Measurements from ENCODE around the gene CXCL14.

The CXCL14 gene

GRCh38 chr5:135567661-135568060 is 11.1 kb downstream of the CXCL14 start:
- DNase-seq (ENCODE audit: low read depth) = no peak

- no peak for DNase-seq (ENCODE audit: low read depth)
Measured at GRCh38 chr5:135566422-135567400, 12.1 kb downstream of the CXCL14 start.

GRCh38 chr5:135565725-135566421 is 12.9 kb downstream of the CXCL14 start:
- peak; percentile 27 for DNase-seq (ENCODE audit: low read depth)

DNA sequence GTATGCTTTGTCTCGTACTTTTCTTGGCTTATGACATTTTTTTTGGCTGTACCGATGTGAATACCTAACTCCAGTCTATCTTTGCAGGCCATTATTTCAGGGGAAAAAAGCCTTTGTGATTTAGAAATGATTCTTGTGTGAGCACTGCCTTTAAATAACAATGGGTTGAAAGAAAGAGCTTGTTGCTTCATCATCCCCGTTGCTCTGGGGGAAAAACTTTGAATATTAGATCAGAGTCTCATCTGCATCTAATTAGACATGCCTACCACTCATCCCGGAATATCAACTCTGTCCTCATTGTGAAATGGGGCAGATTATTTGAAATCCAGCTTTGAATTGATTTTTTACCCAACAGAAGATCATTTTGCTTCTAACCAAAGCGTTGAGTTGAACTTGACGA is 13.5 kb downstream of the CXCL14 start:
- DNase-seq (ENCODE audit: low read depth) = no peak

DNA sequence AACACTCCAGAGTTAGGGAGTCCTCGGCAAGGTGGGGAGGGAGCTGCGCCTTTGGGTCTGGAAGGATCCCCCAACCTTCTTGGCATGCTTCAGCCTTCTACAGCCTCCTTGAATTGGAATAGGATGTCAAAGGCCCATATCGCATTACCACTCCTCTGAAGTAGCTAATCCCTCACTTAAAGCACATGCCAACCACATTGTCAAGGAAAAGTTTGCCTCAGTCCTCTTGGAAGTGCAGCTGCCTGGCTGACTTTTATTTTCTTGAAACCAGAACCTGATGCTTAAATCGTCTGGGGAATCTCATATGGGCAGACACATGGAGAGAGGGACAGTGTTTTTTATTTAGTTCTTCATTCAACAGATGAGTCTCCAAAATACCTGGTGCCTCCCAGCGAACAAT is 14.5 kb downstream of the CXCL14 start:
- no peak for DNase-seq (ENCODE audit: low read depth)

DNA sequence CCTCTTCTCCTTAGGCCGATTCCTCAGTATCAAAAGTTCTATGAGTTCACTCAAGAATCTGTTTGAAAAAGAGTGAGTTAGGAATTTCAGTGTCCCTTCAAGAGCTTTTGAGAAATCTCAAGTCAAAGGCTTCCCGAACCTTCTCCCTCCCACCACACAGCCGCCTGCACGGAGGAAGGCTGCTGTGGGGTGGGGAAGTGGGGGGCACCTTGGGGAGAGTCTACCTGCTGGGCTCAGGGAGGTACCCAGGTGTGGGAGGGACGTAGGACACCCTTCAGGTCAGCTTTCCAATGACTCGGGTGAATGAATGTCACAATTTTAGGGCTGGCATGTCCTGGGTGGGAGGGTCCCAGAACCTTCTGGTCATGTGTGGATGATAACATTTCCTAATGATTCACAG is 17.5 kb downstream of the CXCL14 start:
- no peak for DNase-seq (ENCODE audit: low read depth)

DNA sequence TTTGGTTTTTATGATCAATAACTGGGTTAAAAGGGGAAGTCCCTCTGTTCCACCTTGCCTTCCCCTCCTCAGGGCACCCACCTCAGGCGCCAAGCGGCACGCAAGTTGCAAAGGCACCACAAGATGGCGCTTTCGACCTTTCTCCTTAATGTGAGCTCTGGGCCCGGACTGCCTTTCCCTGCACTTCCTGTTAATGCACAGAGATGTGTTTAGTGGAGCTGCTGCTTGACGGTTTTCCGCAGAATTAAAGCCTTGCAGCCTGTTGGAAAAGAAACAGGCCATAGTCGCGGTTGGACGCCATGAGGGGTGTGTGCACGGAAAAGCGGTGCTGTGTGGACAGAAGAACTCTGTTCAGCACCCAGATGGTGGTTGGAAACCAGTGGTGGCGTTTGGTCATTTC is 17.9 kb downstream of the CXCL14 start:
- DNase-seq (ENCODE audit: low read depth) = peak; percentile 8

DNA sequence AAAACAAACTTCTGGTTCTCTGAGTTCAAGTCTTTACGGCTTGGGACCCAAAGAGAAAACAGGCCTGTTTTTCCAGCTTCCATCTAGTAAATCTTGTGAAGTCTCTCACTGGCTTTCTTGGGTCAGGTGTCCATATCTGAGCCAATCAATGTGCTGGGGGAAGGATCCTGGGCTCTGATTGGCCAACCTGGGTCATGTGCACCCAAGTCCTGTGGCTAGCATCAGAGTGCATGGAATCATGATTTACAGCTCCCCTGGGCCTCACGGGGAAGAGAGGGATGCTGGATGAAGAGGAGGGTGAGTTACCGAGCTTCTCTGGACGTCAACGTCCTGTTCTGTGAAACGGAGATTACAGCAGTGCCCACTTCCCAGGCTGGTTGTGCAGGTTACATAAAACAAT is 19.4 kb downstream of the CXCL14 start:
- DNase-seq (ENCODE audit: low read depth) = no peak

DNA sequence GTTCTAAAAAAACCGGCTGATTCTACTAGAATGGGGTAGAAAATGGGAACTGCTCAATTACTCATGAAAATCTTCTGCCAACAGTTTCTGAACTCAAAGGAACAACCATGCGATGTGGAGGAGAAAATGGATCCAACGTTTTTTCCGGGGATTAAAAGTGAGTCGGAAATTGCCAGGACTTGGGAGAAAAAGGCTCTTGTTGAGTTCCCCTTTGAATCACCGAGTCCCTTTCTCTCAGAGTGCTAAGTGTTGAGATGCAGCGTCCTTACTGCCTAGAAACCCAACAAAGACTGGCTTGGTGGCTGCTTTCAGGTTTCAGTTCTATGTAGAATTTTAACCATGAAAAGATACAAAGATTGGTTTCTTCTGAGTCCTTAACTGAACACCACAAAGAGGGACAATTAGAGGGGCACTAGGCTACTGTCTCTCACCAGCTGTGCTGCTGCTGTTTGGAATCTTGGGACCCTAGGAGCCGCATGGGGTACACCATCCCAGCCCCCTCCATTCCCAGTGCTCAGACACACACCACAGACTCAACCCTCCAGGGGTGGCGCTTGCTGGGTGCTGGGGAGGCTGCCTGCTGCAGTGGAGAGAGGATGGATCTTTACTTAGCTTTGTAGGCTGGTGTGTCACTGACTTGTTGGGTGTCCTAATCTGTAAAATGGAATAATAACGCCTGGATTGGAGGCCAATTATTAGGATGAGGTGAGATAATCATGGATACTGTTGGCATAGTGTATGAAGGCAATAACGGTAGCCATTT is 21.5 kb downstream of the CXCL14 start:
- DNase-seq (ENCODE audit: low read depth) = no peak

DNA sequence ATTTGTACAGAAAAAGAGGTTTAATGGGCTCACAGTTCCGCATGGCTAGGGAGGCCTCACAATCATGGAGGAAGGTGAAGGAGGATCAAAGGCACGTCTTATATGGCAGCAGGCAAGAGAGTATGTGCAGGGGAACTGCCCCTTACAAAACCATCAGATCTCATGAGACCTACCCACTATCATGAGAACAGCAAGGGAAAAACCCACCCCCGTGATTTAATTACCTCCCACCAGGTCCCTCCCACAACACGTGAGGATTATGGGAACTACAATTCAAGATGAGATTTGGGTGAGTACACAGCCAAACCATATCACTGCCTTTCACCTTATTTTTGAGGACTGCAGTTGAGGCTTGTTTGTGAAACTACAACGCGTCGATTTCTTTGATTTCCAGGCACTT is 22.2 kb downstream of the CXCL14 start:
- DNase-seq (ENCODE audit: low read depth) = no peak

DNA sequence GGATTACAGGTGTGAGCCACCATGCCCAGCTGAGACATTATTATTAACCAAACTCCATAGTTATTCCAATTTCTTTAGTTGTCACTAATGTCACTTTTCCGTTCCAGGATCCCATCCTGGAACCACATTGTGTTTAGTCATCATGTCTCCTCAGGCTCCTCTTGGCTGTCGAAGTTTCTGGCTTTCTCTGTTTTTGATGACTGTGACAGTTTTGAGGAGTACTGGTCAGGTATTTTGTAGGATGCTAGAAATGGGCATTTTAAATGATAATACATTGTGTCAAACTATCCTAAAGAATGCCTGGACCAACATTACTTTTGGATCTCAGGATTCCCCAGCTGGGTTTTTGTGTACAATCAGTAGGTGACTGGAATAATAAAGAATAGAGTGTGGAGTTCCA is 23.3 kb downstream of the CXCL14 start:
- DNase-seq (ENCODE audit: low read depth) = no peak

GRCh38 chr5:135553688-135554462 is 24.9 kb downstream of the CXCL14 start:
- DNase-seq (ENCODE audit: low read depth) = no peak

- DNase-seq (ENCODE audit: low read depth) = no peak
Measured at GRCh38 chr5:135551593-135552447, 27.0 kb downstream of the CXCL14 start.

DNA sequence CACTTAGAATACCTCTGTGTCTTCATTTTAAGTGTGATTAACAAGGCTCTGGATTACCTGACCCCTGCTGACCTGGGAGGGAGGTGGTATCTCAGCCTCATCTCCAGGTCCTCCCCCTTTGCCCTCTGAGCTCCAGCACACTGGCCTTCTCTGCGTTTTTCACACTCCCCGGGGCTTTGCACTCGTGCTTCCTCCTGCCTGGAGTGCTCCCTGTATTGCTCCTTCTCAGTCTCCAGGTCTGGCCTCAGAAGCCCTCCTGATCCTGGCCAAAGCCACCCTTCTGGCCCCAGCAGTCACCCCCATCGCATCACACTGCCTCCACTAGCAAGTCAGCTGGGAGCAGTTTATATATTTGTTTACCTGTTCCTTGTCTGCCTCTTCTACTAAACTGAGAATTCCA is 29.4 kb downstream of the CXCL14 start:
- DNase-seq (ENCODE audit: low read depth) = no peak

- DNase-seq (ENCODE audit: low read depth) = no peak
Measured at GRCh38 chr5:135547590-135548254, 31.1 kb downstream of the CXCL14 start.

- DNase-seq (ENCODE audit: low read depth) = no peak
Measured at GRCh38 chr5:135546912-135547311, 31.9 kb downstream of the CXCL14 start.

DNA sequence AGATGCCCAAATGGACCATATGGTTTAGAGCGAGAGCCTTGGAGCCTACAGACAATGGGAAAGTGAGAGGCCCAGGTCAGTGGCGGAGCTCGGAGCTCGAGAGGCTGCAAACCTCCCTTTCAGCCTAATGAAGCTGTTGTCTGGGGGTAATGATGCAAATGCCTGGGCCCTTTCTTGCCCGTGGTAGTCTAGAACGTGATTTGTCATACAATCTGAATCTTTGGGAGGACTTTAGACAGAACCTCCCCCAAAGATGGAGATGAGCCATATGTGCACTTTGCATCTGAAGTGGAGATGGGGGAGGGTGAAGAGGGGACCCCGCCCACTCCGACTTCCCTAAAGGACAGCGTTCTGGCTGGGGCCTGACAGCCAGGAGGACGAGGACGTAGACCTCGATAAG is 32.7 kb downstream of the CXCL14 start:
- no peak for DNase-seq (ENCODE audit: low read depth)

DNA sequence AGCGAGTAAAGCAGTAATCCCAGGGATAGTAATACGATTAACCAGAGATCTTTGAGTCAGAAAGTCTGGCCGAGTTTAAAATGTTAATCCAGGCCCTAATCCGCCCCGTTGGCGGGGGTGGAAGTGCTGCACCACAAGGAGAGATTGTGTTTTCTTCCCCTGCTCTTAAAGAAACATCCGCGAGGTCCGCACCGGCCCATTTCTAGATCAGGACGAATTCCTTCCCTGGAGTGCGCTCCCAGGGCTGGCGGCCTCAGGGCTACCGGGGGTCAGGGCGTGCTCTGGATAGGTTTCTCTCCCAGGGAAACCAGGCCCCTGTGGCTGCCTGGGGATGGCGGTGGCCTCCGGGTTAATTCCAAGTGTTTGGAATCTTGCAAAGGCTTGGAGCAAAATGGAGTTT is 33.7 kb downstream of the CXCL14 start:
- no peak for DNase-seq (ENCODE audit: low read depth)

DNA sequence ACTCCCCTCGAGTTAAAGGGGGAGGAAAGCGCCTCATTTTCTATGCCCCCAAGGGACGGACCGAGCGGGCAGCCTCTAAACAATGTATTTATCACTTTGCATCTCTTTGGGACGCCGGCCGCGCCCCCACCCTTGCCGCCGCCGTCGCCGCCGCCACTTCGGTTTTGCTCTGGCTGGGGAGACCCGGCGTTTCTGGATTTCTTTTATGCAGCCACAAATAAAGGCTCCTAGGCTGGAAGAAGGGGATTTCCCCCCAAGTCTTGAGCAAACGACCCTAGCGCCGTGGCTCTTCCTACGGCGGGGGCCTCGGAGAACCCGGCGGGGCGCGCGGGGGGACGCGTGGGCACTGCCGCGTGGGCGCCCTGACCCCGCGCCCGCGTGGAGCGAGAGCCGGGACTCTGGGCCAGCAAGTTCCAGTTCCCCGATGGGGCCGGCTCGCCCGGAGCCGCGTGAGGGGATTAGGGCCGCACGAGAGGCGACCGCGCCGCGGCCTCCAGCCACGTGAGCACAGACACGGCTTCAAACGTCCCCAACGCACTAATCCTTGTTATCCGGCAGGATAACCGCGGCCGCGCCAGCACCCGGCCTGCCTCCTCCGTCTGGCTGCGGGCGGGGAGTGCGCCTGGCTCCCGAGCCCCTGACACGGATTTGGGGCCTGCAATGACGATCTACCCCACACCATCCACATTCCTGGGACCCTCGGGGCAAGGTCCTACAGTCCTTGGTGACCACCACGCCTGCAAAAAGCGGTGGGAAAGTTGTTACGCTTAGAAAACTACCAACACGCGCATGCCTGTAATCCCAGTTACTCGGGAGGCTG is 35.1 kb downstream of the CXCL14 start:
- DNase-seq (ENCODE audit: low read depth) = no peak
